CD4-positive, alpha-beta T cell (primary cell): ENCODE data around the gene USH1C. TPM values are rescaled to one million over a fixed set of nuclear protein-coding genes. Genes with fewer than 3 reads are reported as not detected.

ENCODE experiments used
- ATAC-seq: fragments of 200-7000 bp; cut with Tn5 transposase; one replicate; pipeline ENCODE4 v1.10.0; 2022; ENCODE audit warnings: mild to moderate bottlenecking; ENCODE audit not compliant: poor library complexity
- CTCF ChIA-PET: fragments of 350-600 bp; sonication (Branson Sonifier 250); formaldehyde crosslinking; loops from one replicate; lab custom pipeline; 2021; ENCODE audit warnings: antibody characterized with exemption, inconsistent platforms; lab: Charles Lee
- POLR2A ChIA-PET: fragments of 350-600 bp; sonication (Branson Sonifier 250); formaldehyde crosslinking; loops from one replicate; lab custom pipeline; 2021; ENCODE audit warnings: antibody characterized with exemption, inconsistent platforms; lab: Charles Lee
- DNase-seq, 14 experiments: peaks; one replicate each; pipeline ENCODE4 v3.0.0-alpha.2; 2013 to 2020; ENCODE audit warnings: mixed read lengths in 2 of 14
- H3K27ac ChIP-seq, 2 donors: one replicate each; pipeline versions ENCODE4 v1.5.1 to v1.7.0; 2013; ENCODE audit warnings: low read length in 2 of 2, low read depth in 1 of 2, mild to moderate bottlenecking in 1 of 2
- H3K27me3 ChIP-seq, 2 experiments: 1 replicate in 1 of 2; 2 replicates in 1 of 2; pipeline versions ENCODE4 v1.6.1 to v1.7.0; 2013; ENCODE audit warnings: low read length in 2 of 2, control low read depth in 1 of 2, mild to moderate bottlenecking in 1 of 2, moderate library complexity in 1 of 2; ENCODE audit not compliant: insufficient read depth in 2 of 2, control insufficient read depth in 1 of 2
- H3K36me3 ChIP-seq: one replicate; pipeline ENCODE4 v1.6.1; 2013; ENCODE audit warnings: low read length, control low read depth; ENCODE audit not compliant: insufficient read depth
- H3K4me1 ChIP-seq: one replicate; pipeline ENCODE4 v1.6.1; 2013; ENCODE audit warnings: low read length, control low read depth; ENCODE audit not compliant: insufficient read depth
- H3K4me3 ChIP-seq: one replicate; pipeline ENCODE4 v1.5.1; 2013; ENCODE audit warnings: mild to moderate bottlenecking, low read length, moderate library complexity
- H3K9me3 ChIP-seq, 2 experiments: 1 replicate in 1 of 2; 2 replicates in 1 of 2; pipeline versions ENCODE4 v1.6.1 to v1.7.0; 2013; ENCODE audit warnings: low read length in 2 of 2, mild to moderate bottlenecking in 2 of 2, control low read depth in 1 of 2, moderate library complexity in 1 of 2; ENCODE audit not compliant: control insufficient read depth in 1 of 2, insufficient read depth in 1 of 2
- H3K27ac Mint-ChIP-seq: one replicate; pipeline ENCODE4 v1.8.0; 2020; ENCODE audit warnings: mixed read lengths
- H3K27me3 Mint-ChIP-seq: one replicate; pipeline ENCODE4 v1.8.0; 2021; ENCODE audit warnings: mixed read lengths
- H3K36me3 Mint-ChIP-seq: one replicate; pipeline ENCODE4 v1.8.0; 2021; ENCODE audit warnings: low read depth, mixed read lengths
- H3K4me1 Mint-ChIP-seq: one replicate; pipeline ENCODE4 v1.8.0; 2021; ENCODE audit warnings: low read depth, mixed read lengths
- H3K4me3 Mint-ChIP-seq: one replicate; pipeline ENCODE4 v1.8.0; 2020; ENCODE audit warnings: mild to moderate bottlenecking, mixed read lengths
- H3K9me3 Mint-ChIP-seq: one replicate; pipeline ENCODE4 v1.8.0; 2020; ENCODE audit warnings: mixed read lengths
- CTCF ChIP-seq: fragments of 200-600 bp; IDR thresholded peaks from one replicate; pipeline ENCODE4 v1.8.0; 2022; ENCODE audit warnings: antibody characterized with exemption, mild to moderate bottlenecking
- intact Hi-C, 2 experiments: fragments of 100-400 bp; cut with DNase I in 1 of 2; cut with micrococcal nuclease in 1 of 2; formaldehyde crosslinking; loops; one replicate each; pipeline versions ENCODE4 v1.15.1 to v1.9.0; 2023 to 2025; cut with DNase I, micrococcal nuclease
- total RNA-seq, 174 experiments: library from RNA in 2 of 174; stranded (reverse) in 2 of 174; gene quantifications; one replicate each; pipeline ENCODE4 v1.2.3 and lab custom pipeline; 2021 to 2026

The USH1C gene
- total RNA-seq, 2 experiments from 2014 or later: not detected

- CTCF ChIA-PET: no interaction called here
Measured at GRCh38 chr11:17541330-17541885, 2.8 kb downstream of the USH1C start.

DNA sequence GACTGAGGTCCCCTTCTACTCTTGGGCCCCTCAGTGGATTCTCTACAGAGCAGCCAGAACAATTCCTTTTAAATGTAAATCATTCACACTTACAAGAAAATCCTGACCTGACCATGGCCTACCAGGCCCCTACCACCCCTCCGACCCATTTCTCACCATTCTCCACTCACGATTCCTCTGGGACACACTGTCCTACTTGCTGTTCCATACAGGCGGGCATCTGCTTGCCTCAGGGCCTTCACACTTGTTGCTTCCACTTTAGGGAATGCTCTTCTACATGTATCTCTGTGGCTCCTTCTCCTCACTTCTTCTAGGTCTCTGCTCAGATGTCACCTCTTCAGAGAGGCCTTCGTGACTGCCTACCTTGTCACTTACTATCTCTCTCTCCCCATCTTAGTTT is 3.4 kb downstream of the USH1C start:
- ChIA-PET CTCF (no interaction called here), POLR2A (no interaction called here)
- Histone ChIP-seq H3K27ac (no peak overlapping the region), H3K4me1 (no peaks in the 10 kb centered on the region), H3K36me3 (no peaks in the 10 kb centered on the region), H3K4me3 (no peak overlapping the region), H3K9me3 (no peaks in the 10 kb centered on the region), H3K27me3 (peaks cover 8 to 18% of the 10 kb centered on the region in 2 experiments)
- no peak for ATAC-seq
- Mint-ChIP-seq H3K36me3 (no peaks in the 10 kb centered on the region), H3K27ac (no peak overlapping the region), H3K9me3 (no peaks in the 10 kb centered on the region), H3K4me1 (no peaks in the 10 kb centered on the region), H3K27me3 (peaks cover 25% of the 10 kb centered on the region), H3K4me3 (no peak overlapping the region)
- no peak for DNase-seq
- intact Hi-C loops: no loop called here
- no peak for TF ChIP-seq CTCF

More at GRCh38 chr11:17541330-17541885, 2.8 kb downstream of the USH1C start:
- POLR2A ChIA-PET: no interaction called here
- no peak overlapping the region for H3K27ac Mint-ChIP-seq
- no peaks in the 10 kb centered on the region for H3K4me1 Mint-ChIP-seq
- DNase-seq (no peak), ATAC-seq (no peak)
- peaks cover 31% of the 10 kb centered on the region for H3K27me3 Mint-ChIP-seq
- no peak overlapping the region for H3K27ac ChIP-seq
- H3K27me3 ChIP-seq: peaks cover 8 to 19% of the 10 kb centered on the region in 2 experiments
- H3K36me3 ChIP-seq: no peaks in the 10 kb centered on the region
- no peaks in the 10 kb centered on the region for H3K36me3 Mint-ChIP-seq
- H3K9me3 ChIP-seq: no peaks in the 10 kb centered on the region
- H3K9me3 Mint-ChIP-seq: no peaks in the 10 kb centered on the region
- intact Hi-C loops: no loop called here
- TF ChIP-seq CTCF: no peak
- no peak overlapping the region for H3K4me3 ChIP-seq
- H3K4me3 Mint-ChIP-seq: no peak overlapping the region
- H3K4me1 ChIP-seq: no peaks in the 10 kb centered on the region

- TF ChIP-seq CTCF: no peak
- Histone ChIP-seq H3K4me3 (no peak overlapping the region), H3K27ac (no peak overlapping the region), H3K9me3 (no peaks in the 10 kb centered on the region), H3K36me3 (no peaks in the 10 kb centered on the region), H3K4me1 (no peaks in the 10 kb centered on the region), H3K27me3 (peaks cover 6 to 9% of the 10 kb centered on the region in 2 experiments)
- no peak overlapping the region for H3K27ac Mint-ChIP-seq
- H3K27me3 Mint-ChIP-seq: peaks cover 11% of the 10 kb centered on the region
- DNase-seq: no peak
- POLR2A ChIA-PET: no interaction called here
- CTCF ChIA-PET: no interaction called here
- no peak for ATAC-seq
- no peaks in the 10 kb centered on the region for H3K4me1 Mint-ChIP-seq
- intact Hi-C loops: no loop called here
- H3K9me3 Mint-ChIP-seq: no peaks in the 10 kb centered on the region
- no peak overlapping the region for H3K4me3 Mint-ChIP-seq
- H3K36me3 Mint-ChIP-seq: no peaks in the 10 kb centered on the region
Measured at GRCh38 chr11:17538731-17539130, 5.5 kb downstream of the USH1C start.
